SK-N-SH treated with all-trans-retinoic acid at 6 μM for 48 hours (cell line): Measurements from ENCODE around the gene CELF5.

Experiments
- ATAC-seq: fragments of 200-7000 bp; cut with Tn5 transposase; 3 replicates; pipeline ENCODE4 v1.9.1; 2020; ENCODE audit warnings: mild to moderate bottlenecking, moderate library complexity
- ARNTL ChIP-seq: fragments of 450-650 bp; formaldehyde crosslinking; IDR thresholded peaks from 2 replicates; pipeline ENCODE4 v1.5.0; 2020; ENCODE audit warnings: low read depth, mild to moderate bottlenecking, moderate library complexity, borderline replicate concordance
- BACH2 ChIP-seq: fragments of 250-450 bp; sonication (Bioruptor Pico); IDR thresholded peaks from 2 replicates; pipeline ENCODE4 v1.9.0; 2021; ENCODE audit warnings: mild to moderate bottlenecking, borderline replicate concordance
- CREB5 ChIP-seq: fragments of 250-450 bp; sonication (Bioruptor Pico); IDR thresholded peaks from 2 replicates; pipeline ENCODE4 v1.5.1; 2020; ENCODE audit warnings: low read depth, mild to moderate bottlenecking, moderate library complexity
- CSDC2 ChIP-seq: fragments of 250-450 bp; sonication (Bioruptor Pico); IDR thresholded peaks from 2 replicates; pipeline ENCODE4 v1.5.0; 2020; ENCODE audit warnings: mild to moderate bottlenecking, moderate library complexity
- CSRNP3 ChIP-seq: fragments of 250-450 bp; sonication (Bioruptor Pico); IDR thresholded peaks from 2 replicates; pipeline ENCODE4 v1.5.1; 2021; ENCODE audit warnings: mild to moderate bottlenecking, moderate library complexity
- GLIS3 ChIP-seq: fragments of 250-450 bp; sonication (Bioruptor Pico); IDR thresholded peaks from 2 replicates; pipeline ENCODE4 v1.5.0; 2020; ENCODE audit warnings: mild to moderate bottlenecking, moderate library complexity
- ISL1 ChIP-seq: fragments of 250-450 bp; sonication (Bioruptor Pico); IDR thresholded peaks from 2 replicates; pipeline ENCODE4 v2.1.2; 2022; ENCODE audit warnings: mild to moderate bottlenecking, moderate library complexity
- OSR1 ChIP-seq: fragments of 250-450 bp; sonication (Bioruptor Pico); IDR thresholded peaks from 2 replicates; pipeline ENCODE4 v1.8.0; 2022; ENCODE audit warnings: moderate library complexity, mild to moderate bottlenecking, inconsistent platforms
- PATZ1 ChIP-seq: fragments of 250-450 bp; sonication (Bioruptor Pico); IDR thresholded peaks from 2 replicates; pipeline ENCODE4 v1.8.0; 2020; ENCODE audit warnings: mild to moderate bottlenecking, moderate library complexity, borderline replicate concordance
- POU6F1 ChIP-seq: fragments of 250-450 bp; sonication (Bioruptor Pico); IDR thresholded peaks from 2 replicates; pipeline ENCODE4 v1.8.0; 2021; ENCODE audit warnings: low read depth, mild to moderate bottlenecking, moderate library complexity, borderline replicate concordance
- PPARA ChIP-seq: fragments of 250-450 bp; sonication (Bioruptor Pico); IDR thresholded peaks from 2 replicates; pipeline ENCODE4 v1.5.0; 2020; ENCODE audit warnings: mild to moderate bottlenecking, borderline replicate concordance
- RARB ChIP-seq: fragments of 250-450 bp; sonication (Bioruptor Pico); IDR thresholded peaks from 2 replicates; pipeline ENCODE4 v1.8.0; 2021; ENCODE audit warnings: mild to moderate bottlenecking, moderate library complexity
- SNAI2 ChIP-seq: fragments of 250-450 bp; sonication (Bioruptor Pico); IDR thresholded peaks from 2 replicates; pipeline ENCODE4 v1.5.0; 2020; ENCODE audit warnings: mild to moderate bottlenecking, moderate library complexity
- TCF4 ChIP-seq: fragments of 250-450 bp; sonication (Bioruptor Pico); IDR thresholded peaks from 2 replicates; pipeline ENCODE4 v1.8.0; 2021; ENCODE audit warnings: mild to moderate bottlenecking, moderate library complexity, borderline replicate concordance
- TOX ChIP-seq: fragments of 250-450 bp; sonication (Bioruptor Pico); IDR thresholded peaks from 2 replicates; pipeline ENCODE4 v1.8.0; 2021; ENCODE audit warnings: mild to moderate bottlenecking, moderate library complexity, borderline replicate concordance
- TSHZ2 ChIP-seq: fragments of 250-450 bp; sonication (Bioruptor Pico); IDR thresholded peaks from 2 replicates; pipeline ENCODE4 v1.5.0; 2020; ENCODE audit warnings: mild to moderate bottlenecking, moderate library complexity
- ZC3H10 ChIP-seq: fragments of 250-450 bp; sonication (Bioruptor Pico); IDR thresholded peaks from 2 replicates; pipeline ENCODE4 v1.5.1; 2021; ENCODE audit warnings: mild to moderate bottlenecking, moderate library complexity
- ZFP3 ChIP-seq: fragments of 250-450 bp; sonication (Bioruptor Pico); IDR thresholded peaks from 2 replicates; pipeline ENCODE4 v1.5.0; 2020; ENCODE audit warnings: mild to moderate bottlenecking, moderate library complexity
- ZFP30 ChIP-seq: fragments of 450-650 bp; formaldehyde crosslinking; IDR thresholded peaks from 2 replicates; pipeline ENCODE4 v1.5.0; 2022; ENCODE audit warnings: mild to moderate bottlenecking, moderate library complexity
- ZNF565 ChIP-seq: fragments of 450-650 bp; formaldehyde crosslinking; conservative IDR thresholded peaks from 2 replicates; pipeline ENCODE4 v1.5.0; 2020; ENCODE audit warnings: low read depth, mild to moderate bottlenecking, moderate library complexity
- ZNF70 ChIP-seq: fragments of 450-650 bp; formaldehyde crosslinking; IDR thresholded peaks from 2 replicates; pipeline ENCODE4 v1.5.0; 2020; ENCODE audit warnings: mild to moderate bottlenecking, moderate library complexity
- ZNF8 ChIP-seq: fragments of 450-650 bp; formaldehyde crosslinking; IDR thresholded peaks from 2 replicates; pipeline ENCODE4 v1.5.0; 2020; ENCODE audit warnings: mild to moderate bottlenecking, moderate library complexity

Gene CELF5

GRCh38 chr19:3309724-3310123 is 85.3 kb downstream of the CELF5 start:
- no peak for ATAC-seq
- TF ChIP-seq SNAI2 (CRISPR knock-in tag) (no peak), CREB5 (CRISPR knock-in tag) (no peak), PPARA (CRISPR knock-in tag) (no peak), TOX (CRISPR knock-in tag) (no peak), ARNTL (CRISPR knock-in tag) (no peak), ZFP30 (CRISPR knock-in tag) (no peak), BACH2 (CRISPR knock-in tag) (no peak), PATZ1 (CRISPR knock-in tag) (no peak), CSRNP3 (CRISPR knock-in tag) (no peak), GLIS3 (CRISPR knock-in tag) (no peak), TSHZ2 (CRISPR knock-in tag) (no peak), ZFP3 (CRISPR knock-in tag) (no peak), TCF4 (CRISPR knock-in tag) (no peak), RARB (CRISPR knock-in tag) (no peak), OSR1 (CRISPR knock-in tag) (no peak), ZC3H10 (CRISPR knock-in tag) (no peak), ZNF70 (no peak), ZNF8 (CRISPR knock-in tag) (no peak)

- no peak for ATAC-seq
- no peak for TF ChIP-seq SNAI2 (CRISPR knock-in tag)
- TF ChIP-seq CSDC2: no peak
- no peak for TF ChIP-seq CSRNP3 (CRISPR knock-in tag)
- no peak for TF ChIP-seq ZFP3 (CRISPR knock-in tag)
- no peak for TF ChIP-seq ZFP30 (CRISPR knock-in tag)
- no peak for TF ChIP-seq ISL1
- no peak for TF ChIP-seq POU6F1
- TF ChIP-seq ZNF565: no peak
- no peak for TF ChIP-seq BACH2 (CRISPR knock-in tag)
- TF ChIP-seq GLIS3 (CRISPR knock-in tag): no peak
- no peak for TF ChIP-seq TOX (CRISPR knock-in tag)
- TF ChIP-seq ARNTL (CRISPR knock-in tag): no peak
- TF ChIP-seq ZNF70: no peak
- TF ChIP-seq PATZ1 (CRISPR knock-in tag): no peak
- TF ChIP-seq TSHZ2 (CRISPR knock-in tag): no peak
Measured at GRCh38 chr19:3310280-3310679, 85.8 kb downstream of the CELF5 start.
